Measurements from ENCODE around the gene MICAL2. TPM values are rescaled to one million over a fixed set of nuclear protein-coding genes. Genes with fewer than 3 reads are reported as not detected.

The MICAL2 gene
- total and polyA plus RNA-seq, 10 of the 15 experiments (the other 5 are each of a cell fraction or from before 2014, with no cell fraction given), result 0.90 to 5.6 (median 2.4) TPM

DNA sequence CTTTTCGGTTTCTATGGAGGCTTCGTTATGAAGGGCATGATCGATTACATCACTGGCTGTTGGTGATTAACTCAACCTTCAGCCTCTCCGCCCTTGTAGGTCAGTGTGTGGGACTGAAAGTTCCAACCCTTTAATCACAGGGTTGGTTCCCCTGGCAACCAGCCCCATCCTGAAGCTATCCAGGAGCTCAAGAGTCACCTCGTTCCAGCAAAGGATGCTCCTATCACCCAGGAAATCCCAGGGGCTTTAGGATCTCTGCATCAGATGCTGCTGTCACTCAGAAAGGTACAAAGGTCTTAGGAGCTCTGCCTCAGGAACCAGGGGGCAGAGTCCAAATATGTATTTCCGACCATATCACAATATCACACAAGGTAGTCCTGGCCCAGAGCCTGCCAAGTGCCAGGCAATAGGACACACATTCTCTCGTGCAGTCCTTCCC, 143.5 kb downstream of the MICAL2 start:
- no TSS peak for BruUV-seq (replicated peaks)
- intact Hi-C loops (cut with micrococcal nuclease; ENCODE audit: unreplicated experiment) (no loop called here), in situ Hi-C loops (cut with MboI) (no loop called here)
- POLR2A ChIA-PET, result no interaction called here
- SMC1A ChIA-PET (ENCODE audit: uncharacterized antibody, unreplicated experiment), result interaction anchor here (1.4 kb wide), 1 partner anchor 17 kb away, joined by 3 read pairs; no protein-coding TSS in a partner anchor
- Histone ChIP-seq H3K27ac (ENCODE audit: control insufficient read depth, insufficient read depth) (no peak overlapping the region), H3K4me3 (no peak overlapping the region), H3K9ac (ENCODE audit: control insufficient read depth, insufficient read depth, low read length) (no peak overlapping the region), H3K79me2 (ENCODE audit: control insufficient read depth, insufficient read depth, low read length) (no peaks in the 10 kb centered on the region), H3K4me2 (ENCODE audit: control insufficient read depth, insufficient read depth) (no peak overlapping the region), H3K27me3 (replicated peaks in 1 of 2; ENCODE audit: control insufficient read depth in 2 of 2, insufficient read depth in 2 of 2, low read length in 1 of 2) (peaks cover 0 to 2% of the 10 kb centered on the region in 2 experiments; a peak in 1 of 4 replicates), H4K20me1 (ENCODE audit: control insufficient read depth, insufficient read depth) (no peaks in the 10 kb centered on the region), H3K4me1 (ENCODE audit: control insufficient read depth, insufficient read depth, low read length) (no peaks in the 10 kb centered on the region), H3K9me3 (replicated peaks; ENCODE audit: control insufficient read depth, insufficient read depth, low read length) (no peaks in the 10 kb centered on the region), H2AFZ (ENCODE audit: control insufficient read depth, low read depth, low read length) (no peak overlapping the region), H3K36me3 (ENCODE audit: control insufficient read depth in 2 of 2, insufficient read depth in 2 of 2, low read length in 1 of 2) (no peaks in the 10 kb centered on the region)
- DNase-seq (ENCODE audit: low read depth, low spot score) (no peak), ATAC-seq (no peak), FAIRE-seq (no peak)
- RAD21 ChIA-PET (ENCODE audit: unreplicated experiment), result no interaction called here
- TF ChIP-seq PKNOX1 (IDR thresholded peaks at IDR 0.05), result 0 out of 2 replicates have a peak, but pooled peaks have one; percentile 9
- no peak for TF ChIP-seq SUZ12 (IDR thresholded peaks at IDR 0.05; ENCODE audit: unreplicated experiment)
- TF ChIP-seq RCOR1 (conservative IDR thresholded peaks at IDR 0.05; ENCODE audit: low read depth, low read length), result no peak
- no peak for TF ChIP-seq CBX5 (IDR thresholded peaks at IDR 0.05; ENCODE audit: low read depth)
- no peak for TF ChIP-seq ELK1 (IDR thresholded peaks at IDR 0.05; ENCODE audit: low read depth, low read length)
- TF ChIP-seq, protein P1, sequence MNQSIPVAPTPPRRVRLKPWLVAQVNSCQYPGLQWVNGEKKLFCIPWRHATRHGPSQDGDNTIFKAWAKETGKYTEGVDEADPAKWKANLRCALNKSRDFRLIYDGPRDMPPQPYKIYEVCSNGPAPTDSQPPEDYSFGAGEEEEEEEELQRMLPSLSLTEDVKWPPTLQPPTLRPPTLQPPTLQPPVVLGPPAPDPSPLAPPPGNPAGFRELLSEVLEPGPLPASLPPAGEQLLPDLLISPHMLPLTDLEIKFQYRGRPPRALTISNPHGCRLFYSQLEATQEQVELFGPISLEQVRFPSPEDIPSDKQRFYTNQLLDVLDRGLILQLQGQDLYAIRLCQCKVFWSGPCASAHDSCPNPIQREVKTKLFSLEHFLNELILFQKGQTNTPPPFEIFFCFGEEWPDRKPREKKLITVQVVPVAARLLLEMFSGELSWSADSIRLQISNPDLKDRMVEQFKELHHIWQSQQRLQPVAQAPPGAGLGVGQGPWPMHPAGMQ (IDR thresholded peaks at IDR 0.05; ENCODE audit: borderline replicate concordance), result no peak
- no peak for TF ChIP-seq TCF3 (IDR thresholded peaks at IDR 0.05; ENCODE audit: borderline replicate concordance, insufficient read depth, low read depth, low read length)
- CTCF ChIA-PET, result interaction anchor here (1.1 to 1.2 kb wide), 2 partner anchors 18 to 28 kb away, joined by 3 read pairs; no protein-coding TSS in a partner anchor
- WGBS (ENCODE audit: insufficient coverage, insufficient replicate concordance, low lambda C conversion rate, missing lambda C conversion rate), result 12% methylated on average over 7 of the region's 7 CpGs
